Glutamatergic neuron (in vitro differentiated cells): ENCODE data around the gene TECRL. TPM values are rescaled to one million over a fixed set of nuclear protein-coding genes. Genes with fewer than 3 reads are reported as not detected.

ENCODE experiments used
- DNase-seq: peaks from one replicate; pipeline ENCODE4 v3.0.0; 2022
- H3K27ac Mint-ChIP-seq: one replicate; pipeline ENCODE4 v1.8.0; 2020; ENCODE audit warnings: mild to moderate bottlenecking, mixed read lengths, inconsistent platforms; ENCODE audit not compliant: unreplicated experiment
- H3K27me3 Mint-ChIP-seq: one replicate; pipeline ENCODE4 v1.8.0; 2020; ENCODE audit warnings: mild to moderate bottlenecking, moderate library complexity, mixed read lengths, inconsistent platforms; ENCODE audit not compliant: unreplicated experiment
- H3K36me3 Mint-ChIP-seq: one replicate; pipeline ENCODE4 v1.8.0; 2020; ENCODE audit warnings: mild to moderate bottlenecking, mixed read lengths, inconsistent platforms; ENCODE audit not compliant: unreplicated experiment
- H3K4me1 Mint-ChIP-seq: one replicate; pipeline ENCODE4 v1.8.0; 2020; ENCODE audit warnings: mild to moderate bottlenecking, low read depth, mixed read lengths, inconsistent platforms; ENCODE audit not compliant: unreplicated experiment
- H3K4me3 Mint-ChIP-seq: one replicate; pipeline ENCODE4 v1.8.0; 2020; ENCODE audit warnings: mild to moderate bottlenecking, mixed read lengths, inconsistent platforms; ENCODE audit not compliant: unreplicated experiment
- H3K9me3 Mint-ChIP-seq: one replicate; pipeline ENCODE4 v1.8.0; 2020; ENCODE audit warnings: mild to moderate bottlenecking, moderate library complexity, mixed read lengths, inconsistent platforms; ENCODE audit not compliant: unreplicated experiment
- total RNA-seq: library from RNA; stranded (reverse); fragmentation: NEBNext Ultra II Directional; extraction: Animal tissue kit (Norgen Biotek cat#: 25700); gene quantifications from one replicate; pipeline ENCODE4 v1.2.1, GENCODE V29; 2021; ENCODE audit not compliant: unreplicated experiment
- TF ChIP-seq, protein P1 (sequence below): fragments of 200-600 bp; sonication (generic); IDR thresholded peaks from one replicate; pipeline ENCODE4 v1.5.0; 2021; ENCODE audit not compliant: partially characterized antibody, unreplicated experiment

The TECRL gene
- total RNA-seq, 1 donor from 2014 or later, result not detected

DNA sequence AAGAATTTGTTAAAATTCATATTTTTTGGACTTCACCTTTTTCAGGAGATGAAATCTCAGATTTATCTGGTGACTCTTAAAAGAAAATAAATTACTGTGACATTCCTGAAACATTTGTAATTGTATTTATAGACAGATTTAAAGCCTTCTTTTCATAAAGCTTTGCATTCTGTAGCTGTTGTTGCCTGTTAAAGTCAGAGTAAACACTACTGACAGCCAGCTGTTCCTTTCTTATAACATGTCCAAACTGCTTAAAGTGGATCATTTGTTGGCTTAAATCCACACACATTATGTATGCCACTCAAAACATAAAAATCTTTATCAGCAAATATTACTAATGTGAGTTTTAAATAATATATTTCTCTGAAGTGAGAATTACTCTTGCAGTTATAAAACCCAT, 157.5 kb downstream of the TECRL start:
- no peak overlapping the region for H3K4me3 Mint-ChIP-seq

GRCh38 chr4:64250488-64250887, 158.8 kb downstream of the TECRL start:
- Mint-ChIP-seq H3K9me3 (peaks cover 1% of the 10 kb centered on the region), H3K27me3 (no peaks in the 10 kb centered on the region), H3K4me1 (peaks cover 2% of the 10 kb centered on the region), H3K4me3 (no peak overlapping the region), H3K27ac (no peak overlapping the region), H3K36me3 (no peaks in the 10 kb centered on the region)
- TF ChIP-seq, protein P1, sequence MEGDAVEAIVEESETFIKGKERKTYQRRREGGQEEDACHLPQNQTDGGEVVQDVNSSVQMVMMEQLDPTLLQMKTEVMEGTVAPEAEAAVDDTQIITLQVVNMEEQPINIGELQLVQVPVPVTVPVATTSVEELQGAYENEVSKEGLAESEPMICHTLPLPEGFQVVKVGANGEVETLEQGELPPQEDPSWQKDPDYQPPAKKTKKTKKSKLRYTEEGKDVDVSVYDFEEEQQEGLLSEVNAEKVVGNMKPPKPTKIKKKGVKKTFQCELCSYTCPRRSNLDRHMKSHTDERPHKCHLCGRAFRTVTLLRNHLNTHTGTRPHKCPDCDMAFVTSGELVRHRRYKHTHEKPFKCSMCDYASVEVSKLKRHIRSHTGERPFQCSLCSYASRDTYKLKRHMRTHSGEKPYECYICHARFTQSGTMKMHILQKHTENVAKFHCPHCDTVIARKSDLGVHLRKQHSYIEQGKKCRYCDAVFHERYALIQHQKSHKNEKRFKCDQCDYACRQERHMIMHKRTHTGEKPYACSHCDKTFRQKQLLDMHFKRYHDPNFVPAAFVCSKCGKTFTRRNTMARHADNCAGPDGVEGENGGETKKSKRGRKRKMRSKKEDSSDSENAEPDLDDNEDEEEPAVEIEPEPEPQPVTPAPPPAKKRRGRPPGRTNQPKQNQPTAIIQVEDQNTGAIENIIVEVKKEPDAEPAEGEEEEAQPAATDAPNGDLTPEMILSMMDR, result no peak
- no peak for DNase-seq

More for the DNA sequence above, 157.5 kb downstream of the TECRL start:
- TF ChIP-seq, protein P1, result no peak
- H3K36me3 Mint-ChIP-seq, result no peaks in the 10 kb centered on the region
- H3K27ac Mint-ChIP-seq, result no peak overlapping the region
- H3K4me1 Mint-ChIP-seq, result peaks cover 2% of the 10 kb centered on the region
- H3K9me3 Mint-ChIP-seq, result peaks cover under 1% of the 10 kb centered on the region
- no peaks in the 10 kb centered on the region for H3K27me3 Mint-ChIP-seq
- no peak for DNase-seq

DNA sequence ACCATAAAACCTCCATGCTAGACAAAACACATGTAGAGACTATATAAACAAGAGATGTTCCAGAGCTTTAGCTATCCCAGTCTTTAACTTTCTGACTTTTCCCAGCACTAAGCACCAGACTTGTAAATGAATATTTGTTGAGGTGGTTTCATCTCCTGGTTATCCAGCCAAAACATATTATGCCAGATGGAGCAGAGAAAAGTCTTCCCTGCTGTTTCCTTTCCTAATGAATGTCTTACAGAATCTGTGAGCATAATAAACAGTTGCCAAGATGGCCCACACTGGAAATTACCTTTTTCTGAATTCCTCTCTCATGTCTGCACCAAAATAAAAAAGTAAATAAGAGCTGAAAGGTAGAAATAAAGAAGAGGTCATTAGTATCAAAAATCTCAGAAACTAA, 159.2 kb downstream of the TECRL start:
- TF ChIP-seq, protein P1, result no peak

GRCh38 chr4:64248186-64248585, 161.1 kb downstream of the TECRL start:
- H3K27ac Mint-ChIP-seq, result peak overlapping the region; percentile 28
- no peaks in the 10 kb centered on the region for H3K36me3 Mint-ChIP-seq
- no peak for DNase-seq
- H3K4me3 Mint-ChIP-seq, result no peak overlapping the region
- peaks cover 2% of the 10 kb centered on the region for H3K4me1 Mint-ChIP-seq
- TF ChIP-seq, protein P1, result no peak
- no peaks in the 10 kb centered on the region for H3K27me3 Mint-ChIP-seq
- peaks cover 1% of the 10 kb centered on the region for H3K9me3 Mint-ChIP-seq

More for the DNA sequence above, 159.2 kb downstream of the TECRL start:
- no peak overlapping the region for H3K27ac Mint-ChIP-seq
- no peaks in the 10 kb centered on the region for H3K27me3 Mint-ChIP-seq
- peaks cover 2% of the 10 kb centered on the region for H3K4me1 Mint-ChIP-seq
- peaks cover 1% of the 10 kb centered on the region for H3K9me3 Mint-ChIP-seq
- DNase-seq, result no peak
- H3K4me3 Mint-ChIP-seq, result no peak overlapping the region
- H3K36me3 Mint-ChIP-seq, result no peaks in the 10 kb centered on the region

DNA sequence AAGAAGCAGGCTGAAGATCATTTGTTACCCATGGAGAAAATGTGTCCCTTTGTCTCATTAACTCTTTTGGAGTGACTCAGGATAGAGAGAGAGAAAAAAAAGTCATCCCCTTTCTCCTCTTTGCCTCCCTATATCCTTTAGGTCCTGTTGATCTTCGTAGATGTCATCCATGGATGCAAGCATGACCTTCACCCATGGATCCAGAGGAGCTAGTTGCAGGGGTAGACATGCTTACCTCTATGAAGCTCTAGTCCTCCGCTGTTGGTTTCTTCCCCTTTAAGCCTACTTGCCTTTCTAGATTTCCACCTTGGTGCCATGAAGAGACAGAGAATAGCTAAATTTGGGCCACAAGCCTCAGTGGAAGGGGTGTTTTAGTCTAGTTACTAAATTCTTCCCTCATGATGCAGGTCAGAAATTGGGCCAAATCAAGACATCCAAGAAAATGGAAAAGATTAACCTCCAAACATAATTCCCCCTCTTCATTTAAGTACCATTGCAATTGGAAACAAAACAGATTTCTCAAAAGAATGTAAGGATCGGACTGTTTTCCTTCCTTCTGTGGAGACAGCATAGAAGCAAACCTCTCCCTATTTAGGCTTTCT, 178.4 kb downstream of the TECRL start:
- no peaks in the 10 kb centered on the region for H3K27me3 Mint-ChIP-seq
- no peaks in the 10 kb centered on the region for H3K4me1 Mint-ChIP-seq
- TF ChIP-seq, protein P1, result no peak
- peaks cover 9% of the 10 kb centered on the region for H3K36me3 Mint-ChIP-seq
- no peak overlapping the region for H3K27ac Mint-ChIP-seq
- no peak for DNase-seq
- H3K4me3 Mint-ChIP-seq, result no peak overlapping the region
- peaks cover 11% of the 10 kb centered on the region for H3K9me3 Mint-ChIP-seq
